Lung (tissue), 12 donors: Measurements from ENCODE around the gene ZNF503. TPM values are rescaled to one million over a fixed set of nuclear protein-coding genes. Genes with fewer than 3 reads are reported as not detected.
"Not testable (repeated sequence)": the region's sequence is repeated elsewhere in the genome, so short reads cannot be mapped to it uniquely, and the experiment has no call there.

ENCODE experiments used
- ATAC-seq: fragments of 200-7000 bp; cut with Tn5 transposase; one replicate; pipeline ENCODE4 v1.9.1; 2020; ENCODE audit warnings: moderate number of reproducible peaks; ENCODE audit not compliant: insufficient read depth, low FRiP score
- DNase-seq, 3 donors: peaks; one replicate each; pipeline ENCODE4 v3.0.0-alpha.2; 2013 to 2017
- H3K27ac ChIP-seq, 2 donors: one replicate each; pipeline ENCODE4 v1.5.1; 2013; ENCODE audit warnings: mild to moderate bottlenecking in 2 of 2, moderate library complexity in 2 of 2, control low read depth in 1 of 2, inconsistent platforms in 1 of 2, low read depth in 1 of 2, low read length in 1 of 2
- H3K27me3 ChIP-seq, 3 donors: one replicate each; pipeline ENCODE4 v1.5.1; 2013; ENCODE audit warnings: low read length in 2 of 3; ENCODE audit not compliant: control insufficient read depth in 3 of 3, insufficient read depth in 3 of 3
- H3K36me3 ChIP-seq, 4 donors: one replicate each; pipeline ENCODE4 v1.5.1; 2013; ENCODE audit warnings: low read length in 4 of 4, mild to moderate bottlenecking in 1 of 4, moderate library complexity in 1 of 4; ENCODE audit not compliant: control insufficient read depth in 4 of 4, insufficient read depth in 4 of 4
- H3K4me1 ChIP-seq, 5 donors: one replicate each; pipeline ENCODE4 v1.5.1; 2013; ENCODE audit warnings: low read length in 5 of 5, mild to moderate bottlenecking in 2 of 5, moderate library complexity in 1 of 5; ENCODE audit not compliant: control insufficient read depth in 5 of 5, insufficient read depth in 5 of 5
- H3K4me3 ChIP-seq: one replicate; pipeline ENCODE4 v1.5.1; 2013; ENCODE audit warnings: mild to moderate bottlenecking, control low read depth, moderate library complexity
- H3K9ac ChIP-seq, 2 donors: one replicate each; pipeline ENCODE4 v1.5.1; 2013; ENCODE audit warnings: low read length in 2 of 2, control low read depth in 1 of 2; ENCODE audit not compliant: insufficient read depth in 1 of 2
- H3K9me3 ChIP-seq, 4 donors: one replicate each; pipeline ENCODE4 v1.5.1; 2013; ENCODE audit warnings: low read length in 3 of 4, mild to moderate bottlenecking in 1 of 4, moderate library complexity in 1 of 4; ENCODE audit not compliant: control insufficient read depth in 4 of 4, insufficient read depth in 3 of 4
- WGBS, 2 donors: extraction: QIAGEN DNeasy Blood & Tissue Kit; methylation state at CpG; one replicate each; pipeline ENCODE4 v1.1.7; 2013; 5-methylcytosine and 5-hydroxymethylcytosine counted together
- polyA plus RNA-seq, 2 donors: library from polyadenylated mRNA; stranded (reverse); fragments of 200-250 nt; gene quantifications; one replicate each; pipeline ENCODE4 v1.2.1, GENCODE V29; 2013
- total RNA-seq, 2 donors: library from RNA; depleted of rRNA in 1 of 2; stranded (reverse); fragments of >200 nt in 1 of 2; gene quantifications; one replicate each; pipeline ENCODE4 v1.2.1, GENCODE V29; 2014 to 2021
- TF ChIP-seq, protein P1 (sequence below): IDR thresholded peaks from 2 replicates; pipeline ENCODE4 v1.5.1; 2012; ENCODE audit warnings: mild to moderate bottlenecking; ENCODE audit errors: control extremely low read depth, extremely low read depth
- donor health status: control.
- donor health status: control.
- donor health status: Bipolar disorder and iron deficiency.
- donor health status: healthy.
- donor health status: DM: yes; HTN: yes; CAD: no.

Gene ZNF503
- total and polyA plus RNA-seq, 4 donors = 11.7 to 37.8 (median 28.4) TPM

DNA sequence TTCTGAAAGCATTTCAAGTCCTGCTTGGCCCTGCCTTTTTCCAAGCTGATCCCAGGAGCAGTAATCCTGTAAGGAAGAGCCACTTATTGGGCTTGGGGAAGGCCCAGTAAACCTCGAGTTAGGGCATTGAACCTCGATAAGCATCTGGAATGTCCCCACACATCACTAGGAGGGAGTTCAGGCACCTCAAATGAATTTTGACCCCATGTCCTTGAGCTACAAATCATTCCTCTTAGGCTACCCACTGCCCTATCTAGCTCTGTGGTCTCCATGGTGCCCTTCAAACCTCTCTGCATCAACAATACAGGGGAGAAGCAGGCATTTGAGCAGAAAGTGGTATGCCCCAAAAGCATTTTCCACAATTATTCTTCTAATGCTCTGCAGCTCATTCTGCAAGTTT lies 33.7 kb downstream of the ZNF503 start:
- Histone ChIP-seq H3K9me3 (no peaks in the 10 kb centered on the region), H3K27ac (no peak overlapping the region), H3K36me3 (no peaks in the 10 kb centered on the region), H3K4me3 (no peak overlapping the region), H3K9ac (no peak overlapping the region), H3K27me3 (no peaks in the 10 kb centered on the region), H3K4me1 (peaks cover 0 to 3% (median 0%) of the 10 kb centered on the region in 5 donors)
- no peak for ATAC-seq
- TF ChIP-seq, protein P1, sequence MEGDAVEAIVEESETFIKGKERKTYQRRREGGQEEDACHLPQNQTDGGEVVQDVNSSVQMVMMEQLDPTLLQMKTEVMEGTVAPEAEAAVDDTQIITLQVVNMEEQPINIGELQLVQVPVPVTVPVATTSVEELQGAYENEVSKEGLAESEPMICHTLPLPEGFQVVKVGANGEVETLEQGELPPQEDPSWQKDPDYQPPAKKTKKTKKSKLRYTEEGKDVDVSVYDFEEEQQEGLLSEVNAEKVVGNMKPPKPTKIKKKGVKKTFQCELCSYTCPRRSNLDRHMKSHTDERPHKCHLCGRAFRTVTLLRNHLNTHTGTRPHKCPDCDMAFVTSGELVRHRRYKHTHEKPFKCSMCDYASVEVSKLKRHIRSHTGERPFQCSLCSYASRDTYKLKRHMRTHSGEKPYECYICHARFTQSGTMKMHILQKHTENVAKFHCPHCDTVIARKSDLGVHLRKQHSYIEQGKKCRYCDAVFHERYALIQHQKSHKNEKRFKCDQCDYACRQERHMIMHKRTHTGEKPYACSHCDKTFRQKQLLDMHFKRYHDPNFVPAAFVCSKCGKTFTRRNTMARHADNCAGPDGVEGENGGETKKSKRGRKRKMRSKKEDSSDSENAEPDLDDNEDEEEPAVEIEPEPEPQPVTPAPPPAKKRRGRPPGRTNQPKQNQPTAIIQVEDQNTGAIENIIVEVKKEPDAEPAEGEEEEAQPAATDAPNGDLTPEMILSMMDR = no peak
- no peak for DNase-seq
- 89 to 95% methylated on average over 2 of the region's 2 CpGs for WGBS, 2 donors

DNA sequence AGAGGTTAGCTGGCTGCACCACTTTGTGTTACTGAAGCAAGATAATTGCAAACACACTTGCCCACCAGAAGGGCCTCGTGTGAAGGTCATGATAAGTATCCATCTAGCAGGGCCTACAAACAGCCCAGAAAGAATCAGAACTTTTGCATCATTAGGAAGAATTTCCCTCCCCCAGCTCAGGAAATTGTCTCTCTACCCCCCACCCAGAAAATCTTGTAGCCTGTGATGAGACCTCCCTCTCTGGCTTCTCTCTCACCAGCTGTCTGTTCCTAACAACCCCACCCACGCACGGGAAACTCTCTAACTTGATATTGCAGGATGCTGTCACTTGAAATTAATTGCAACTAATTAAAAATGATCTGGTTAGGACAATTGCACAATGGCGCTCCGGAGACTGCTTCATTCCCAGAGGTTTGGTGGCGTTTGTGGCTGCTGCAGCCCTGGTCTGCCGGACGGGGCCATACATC lies 34.5 kb downstream of the ZNF503 start:
- WGBS, 2 donors = 42 to 44% methylated on average over 8 of the region's 8 CpGs
- no peak for ATAC-seq

DNA sequence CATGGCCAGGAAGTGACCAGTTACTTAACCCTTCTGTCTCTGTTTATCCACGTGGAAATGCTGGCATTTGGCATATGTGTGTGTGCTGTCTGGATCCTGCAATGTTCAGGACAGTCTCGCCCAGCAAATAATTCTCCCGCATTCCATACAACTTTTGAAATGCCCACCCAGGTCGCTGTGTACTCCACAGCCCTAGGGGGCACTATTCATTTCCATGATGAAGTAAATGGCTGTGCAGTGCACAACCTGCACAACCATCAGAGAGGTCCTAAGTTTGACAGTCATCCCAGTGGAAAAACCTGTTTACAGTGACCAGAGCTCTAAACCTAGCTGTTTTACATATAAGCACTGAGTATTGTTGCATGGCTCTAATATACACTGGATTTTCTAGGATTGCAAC lies 38.1 kb downstream of the ZNF503 start:
- Histone ChIP-seq H3K27ac (no peak overlapping the region), H3K4me1 (peaks cover 0 to 6% (median 0%) of the 10 kb centered on the region in 5 donors), H3K27me3 (no peaks in the 10 kb centered on the region), H3K36me3 (no peaks in the 10 kb centered on the region), H3K9ac (no peak overlapping the region), H3K9me3 (peaks cover 0 to under 1% (median 0%) of the 10 kb centered on the region in 4 donors), H3K4me3 (no peak overlapping the region)
- DNase-seq = no peak
- 91 to 97% methylated on average over 4 of the region's 4 CpGs for WGBS, 2 donors
- TF ChIP-seq, protein P1 = no peak
- ATAC-seq = no peak

More for the DNA sequence above, 34.5 kb downstream of the ZNF503 start:
- Histone ChIP-seq H3K36me3 (no peaks in the 10 kb centered on the region), H3K4me1 (peaks cover 0 to 3% (median 0%) of the 10 kb centered on the region in 5 donors), H3K4me3 (no peak overlapping the region), H3K9ac (no peak overlapping the region), H3K27me3 (no peaks in the 10 kb centered on the region), H3K27ac (no peak overlapping the region), H3K9me3 (no peaks in the 10 kb centered on the region)
- DNase-seq = peak in 1 of 3 donors; percentile 19
- TF ChIP-seq, protein P1 = no peak

DNA sequence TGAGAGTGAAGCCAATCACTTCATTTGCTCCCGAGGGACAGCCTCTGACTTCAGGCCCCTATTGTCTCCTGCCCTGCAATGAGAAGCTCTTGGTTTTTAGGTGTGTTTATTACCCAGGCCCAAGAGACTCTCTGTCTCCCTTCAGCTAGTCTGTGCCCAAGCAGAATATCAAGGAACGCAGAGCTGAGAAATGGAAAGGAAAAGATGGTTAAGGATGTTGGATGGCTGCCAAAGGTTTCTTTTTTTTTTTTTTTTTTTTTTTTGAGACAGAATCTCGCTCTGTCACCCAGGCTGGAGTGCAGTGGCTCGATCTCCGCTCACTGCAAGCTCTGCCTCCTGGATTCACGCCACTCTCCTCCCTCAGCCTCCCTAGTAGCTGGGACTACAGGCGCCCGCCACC lies 41.7 kb downstream of the ZNF503 start:
- not testable (repeated sequence) for H3K27ac ChIP-seq, H3K9ac ChIP-seq, ATAC-seq, H3K9me3 ChIP-seq, H3K36me3 ChIP-seq, H3K27me3 ChIP-seq, H3K4me3 ChIP-seq, H3K4me1 ChIP-seq
- DNase-seq = peak in 2 of 3 donors; percentile 19 to 24
- 85% methylated on average over 8 of the region's 8 CpGs for WGBS, 2 donors
